Ectodermal cell (in vitro differentiated cells): ENCODE data around the gene PFKFB2.

Source experiments
- H3K27ac ChIP-seq: 2 replicates; pipeline ENCODE4 v1.7.0; 2013; ENCODE audit warnings: mild to moderate bottlenecking, low read depth, low read length; ENCODE audit not compliant: insufficient read depth, poor library complexity, severe bottlenecking
- H3K27me3 ChIP-seq: 2 replicates; pipeline ENCODE4 v1.7.0; 2013; ENCODE audit warnings: mild to moderate bottlenecking, low read length; ENCODE audit not compliant: insufficient read depth, control insufficient read depth, poor library complexity, severe bottlenecking
- H3K36me3 ChIP-seq: one replicate; pipeline ENCODE4 v1.7.0; 2013; ENCODE audit warnings: low read length; ENCODE audit not compliant: control insufficient read depth, insufficient read depth
- H3K4me1 ChIP-seq: one replicate; pipeline ENCODE4 v1.7.0; 2013; ENCODE audit warnings: low read length; ENCODE audit not compliant: control insufficient read depth, insufficient read depth
- H3K4me3 ChIP-seq: 2 replicates; pipeline ENCODE4 v1.7.0; 2013; ENCODE audit warnings: low read depth, low read length, control low read depth; ENCODE audit not compliant: insufficient read depth
- H3K9me3 ChIP-seq: 2 replicates; pipeline ENCODE4 v1.7.0; 2013; ENCODE audit warnings: mild to moderate bottlenecking, low read length, moderate library complexity; ENCODE audit not compliant: control insufficient read depth
- WGBS, 2 experiments: methylation state at CpG; one replicate each; pipeline ENCODE4 v1.1.7; 2013; ENCODE audit warnings: missing lambda C conversion rate in 2 of 2; 5-methylcytosine and 5-hydroxymethylcytosine counted together

PFKFB2 gene

DNA sequence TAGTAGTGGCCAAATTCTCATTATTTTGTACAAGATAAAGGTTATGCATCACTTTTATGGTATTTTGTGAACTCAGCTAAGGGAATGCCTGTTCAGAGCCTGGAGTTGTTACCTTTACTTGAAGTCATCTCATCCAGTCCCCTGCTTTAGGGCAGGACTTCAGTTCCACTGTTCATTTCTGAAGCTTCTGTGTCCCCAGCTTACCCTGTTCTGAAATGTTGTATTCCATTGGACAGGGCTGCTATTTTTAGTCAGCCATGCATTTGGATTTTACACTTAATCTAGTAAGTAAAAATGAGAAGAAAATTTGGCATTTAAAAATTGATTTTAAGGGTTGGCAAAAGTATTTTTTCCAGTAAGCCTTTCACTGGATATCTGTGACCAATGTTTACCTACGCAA is 23.9 kb downstream of the PFKFB2 start:
- no peak overlapping the region for H3K4me3 ChIP-seq
- no peaks in the 10 kb centered on the region for H3K36me3 ChIP-seq
- 100% methylated on average over 1 of the region's 1 CpG for WGBS, 2 experiments
- no peaks in the 10 kb centered on the region for H3K4me1 ChIP-seq
- H3K27ac ChIP-seq, result no peak overlapping the region
- H3K27me3 ChIP-seq, result no peaks in the 10 kb centered on the region
- H3K9me3 ChIP-seq, result no peaks in the 10 kb centered on the region

DNA sequence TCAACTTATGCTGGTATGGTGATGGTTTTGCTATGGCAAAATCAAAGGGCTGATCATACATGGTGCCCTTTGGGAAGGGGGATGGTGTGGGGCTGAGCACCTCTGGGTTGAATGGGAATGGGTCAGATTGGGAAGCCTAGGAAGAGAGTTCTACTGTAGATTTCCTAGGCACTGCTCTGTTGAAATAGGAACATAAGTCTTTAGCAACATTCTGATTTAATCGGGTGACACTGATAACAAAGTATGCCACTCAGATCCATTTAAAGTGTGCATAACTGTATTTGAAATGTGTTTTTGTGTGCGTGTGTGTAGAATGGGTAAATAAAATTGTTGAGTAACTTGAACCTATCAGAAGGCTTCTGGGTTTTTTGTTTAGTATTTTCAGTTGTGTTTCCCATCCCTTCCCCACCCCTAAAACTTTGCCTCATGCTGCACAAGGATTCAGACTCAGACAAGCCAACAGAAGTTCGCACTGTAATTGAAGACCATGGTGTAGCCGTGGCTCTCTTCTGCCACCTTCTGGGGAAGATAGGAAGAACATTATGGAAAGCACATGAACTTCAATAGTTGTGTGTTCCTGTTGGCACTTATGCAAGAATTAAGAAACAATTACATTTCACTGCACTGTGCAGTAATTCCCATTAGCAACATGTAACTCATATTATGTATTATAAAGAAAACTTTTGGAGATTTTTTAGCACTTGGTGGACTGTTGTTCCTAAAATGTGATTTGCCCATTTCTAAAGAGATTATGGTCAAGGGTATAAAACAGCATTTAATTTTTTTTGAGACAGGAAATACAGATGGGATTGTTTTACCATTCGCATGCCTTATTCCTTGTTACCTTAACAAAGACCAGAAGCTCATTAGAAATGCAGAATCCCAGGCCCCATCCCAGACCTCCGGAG is 24.6 kb downstream of the PFKFB2 start:
- Histone ChIP-seq H3K27me3 (no peaks in the 10 kb centered on the region), H3K4me1 (no peaks in the 10 kb centered on the region), H3K9me3 (no peaks in the 10 kb centered on the region), H3K27ac (no peak overlapping the region), H3K36me3 (no peaks in the 10 kb centered on the region), H3K4me3 (no peak overlapping the region)
- WGBS, 2 experiments, result 56% methylated on average over 6 of the region's 6 CpGs

DNA sequence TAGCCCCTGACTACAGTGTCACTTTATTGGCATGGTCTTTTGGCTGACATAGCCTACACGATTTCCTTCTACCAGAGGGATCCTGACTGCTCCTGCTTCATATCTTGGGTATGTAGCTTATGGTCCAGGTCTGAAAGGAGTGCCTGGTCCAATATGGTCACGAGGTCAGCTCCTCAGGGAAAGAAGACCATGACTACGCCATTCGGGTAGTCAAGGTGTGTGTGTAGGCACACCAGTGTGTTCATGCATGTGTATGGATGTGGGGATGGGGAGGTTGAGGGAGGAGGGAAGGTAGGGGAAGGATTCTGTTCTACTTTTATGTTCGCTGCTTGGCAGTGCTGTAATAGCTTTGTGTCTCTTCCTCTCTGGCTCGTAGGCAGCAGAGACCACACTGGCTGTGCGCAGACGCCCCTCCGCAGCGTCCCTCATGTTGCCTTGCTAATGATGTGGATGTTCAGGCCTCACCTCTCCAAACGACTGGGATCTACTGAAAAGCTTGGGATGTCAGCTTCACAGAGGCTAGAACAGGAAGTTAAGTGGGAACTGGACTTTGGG is 25.6 kb downstream of the PFKFB2 start:
- H3K36me3 ChIP-seq, result no peaks in the 10 kb centered on the region
- H3K9me3 ChIP-seq, result no peaks in the 10 kb centered on the region
- no peaks in the 10 kb centered on the region for H3K27me3 ChIP-seq
- no peaks in the 10 kb centered on the region for H3K4me1 ChIP-seq
- 89 to 90% methylated on average over 11 of the region's 11 CpGs for WGBS, 2 experiments
- no peak overlapping the region for H3K4me3 ChIP-seq
- no peak overlapping the region for H3K27ac ChIP-seq

DNA sequence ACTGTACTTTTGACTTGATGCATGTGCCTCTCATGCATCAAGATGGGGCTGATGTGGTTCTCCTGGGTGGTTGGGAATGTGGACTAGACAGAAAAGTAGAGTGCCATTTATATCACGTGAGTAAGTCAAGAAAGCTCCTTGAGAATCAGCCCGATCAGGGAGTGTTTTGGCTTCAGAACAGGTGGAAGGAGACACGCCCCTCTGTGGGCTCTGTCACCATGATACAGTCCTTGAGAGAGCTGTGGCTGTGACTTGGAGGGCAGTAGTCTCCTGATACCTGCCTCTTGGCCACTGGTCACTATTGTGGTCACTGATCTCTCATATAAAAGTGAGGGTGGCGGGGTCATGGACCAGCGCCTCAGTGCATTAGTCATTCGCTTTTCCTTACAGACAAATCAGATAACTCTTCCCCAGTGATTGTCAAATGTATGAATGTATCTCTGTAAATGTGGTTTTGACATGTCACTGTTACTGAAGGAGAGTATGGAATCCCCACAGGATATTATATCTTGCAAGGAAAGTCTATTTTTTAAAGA is 26.7 kb downstream of the PFKFB2 start:
- 93 to 96% methylated on average over 6 of the region's 6 CpGs for WGBS, 2 experiments
- H3K27ac ChIP-seq, result no peak overlapping the region

DNA sequence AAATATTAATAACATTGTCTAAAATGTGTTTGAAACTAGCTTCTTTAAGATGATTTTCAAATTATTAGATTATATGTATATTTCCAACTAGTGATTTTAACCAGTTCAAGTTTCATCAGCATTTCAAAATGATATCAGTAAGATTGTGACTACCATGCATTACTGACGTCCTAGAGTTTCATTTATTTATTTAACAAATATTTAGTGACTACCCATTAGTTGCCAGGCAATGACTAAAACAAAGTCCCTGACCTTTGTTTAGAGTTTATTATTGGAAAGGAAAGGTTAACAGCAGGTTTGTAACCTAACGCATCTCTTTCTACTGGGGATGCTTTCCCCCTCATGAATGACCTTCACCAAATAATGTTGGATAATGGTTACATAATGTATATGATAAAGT is 28.0 kb downstream of the PFKFB2 start:
- Histone ChIP-seq H3K27ac (no peak overlapping the region), H3K4me3 (no peak overlapping the region), H3K36me3 (no peaks in the 10 kb centered on the region), H3K4me1 (no peaks in the 10 kb centered on the region), H3K27me3 (no peaks in the 10 kb centered on the region), H3K9me3 (no peaks in the 10 kb centered on the region)
- 90% methylated on average over 2 of the region's 2 CpGs; no CpG with 5 or more reads in 1 of the 2 experiments for WGBS, 2 experiments

More for the DNA sequence above, 26.7 kb downstream of the PFKFB2 start:
- no peaks in the 10 kb centered on the region for H3K27me3 ChIP-seq
- H3K9me3 ChIP-seq, result no peaks in the 10 kb centered on the region
- no peaks in the 10 kb centered on the region for H3K4me1 ChIP-seq
- H3K36me3 ChIP-seq, result no peaks in the 10 kb centered on the region
- H3K4me3 ChIP-seq, result no peak overlapping the region

DNA sequence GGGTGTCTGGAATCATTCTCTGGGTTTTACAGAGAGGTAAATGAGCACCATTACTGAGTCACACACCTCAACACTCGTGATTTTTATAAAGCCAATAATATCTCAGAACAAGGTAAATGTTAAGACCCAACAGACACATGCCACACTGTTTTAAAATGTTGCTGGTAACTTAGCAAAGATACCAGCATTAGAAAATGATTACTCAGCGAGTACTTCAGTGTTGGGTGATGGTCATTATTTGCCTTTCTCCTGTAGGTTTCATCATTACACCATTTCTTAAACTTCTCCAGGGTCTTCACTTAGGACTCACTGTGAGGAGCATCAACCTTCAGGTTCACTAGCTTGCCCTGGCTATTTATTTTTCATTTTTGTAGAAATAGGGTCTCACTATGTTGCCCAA is 28.7 kb downstream of the PFKFB2 start:
- Histone ChIP-seq H3K4me3 (no peak overlapping the region), H3K27ac (no peak overlapping the region), H3K27me3 (no peaks in the 10 kb centered on the region), H3K4me1 (no peaks in the 10 kb centered on the region), H3K9me3 (no peaks in the 10 kb centered on the region), H3K36me3 (no peaks in the 10 kb centered on the region)
- 98 to 100% methylated on average over 1 to 2 of the region's 2 CpGs for WGBS, 2 experiments

DNA sequence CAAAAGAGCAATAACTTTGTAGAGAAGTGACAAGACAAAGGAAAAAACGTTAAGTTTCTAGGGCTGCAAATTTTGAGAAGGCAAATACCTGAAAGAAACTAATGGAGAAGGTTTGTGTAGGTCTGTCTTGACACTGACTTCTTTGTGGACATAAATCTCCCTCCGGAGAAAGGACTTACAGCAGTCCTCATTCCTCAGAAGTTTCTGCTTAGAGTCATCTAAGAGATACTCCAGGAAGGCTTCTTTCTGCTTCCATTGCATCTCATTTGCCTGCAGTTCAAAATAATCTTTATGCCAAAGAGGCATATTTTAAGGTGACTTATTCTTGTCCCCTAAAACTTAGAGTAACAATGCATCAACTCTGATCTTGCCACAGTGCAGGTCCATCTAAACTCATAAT is 31.2 kb downstream of the PFKFB2 start:
- 72 to 79% methylated on average over 2 of the region's 2 CpGs for WGBS, 2 experiments
- no peaks in the 10 kb centered on the region for H3K4me1 ChIP-seq

DNA sequence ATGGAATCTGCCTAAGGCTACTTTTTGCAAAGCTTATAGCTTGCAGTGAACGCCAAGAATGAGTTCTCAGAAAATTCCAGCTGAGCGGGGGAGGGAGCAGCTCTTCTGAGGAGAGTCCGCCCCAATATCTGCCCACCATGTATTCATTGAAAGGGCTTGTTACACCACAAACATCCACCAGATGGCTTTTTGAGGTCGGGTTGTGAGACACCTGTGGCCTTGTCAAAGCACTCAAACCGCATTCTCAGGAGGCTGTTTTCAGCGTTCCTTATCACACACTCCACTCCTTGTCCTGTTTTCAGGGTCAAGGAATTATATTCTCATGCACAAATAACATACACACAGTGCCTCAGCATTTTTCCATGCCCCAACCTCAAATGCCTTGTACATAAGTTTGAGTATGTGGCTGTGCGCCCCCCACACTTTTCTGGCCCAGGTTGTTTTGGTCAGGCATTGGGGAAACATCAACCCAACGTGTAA is 31.7 kb downstream of the PFKFB2 start:
- H3K4me1 ChIP-seq, result no peaks in the 10 kb centered on the region
- 32 to 36% methylated on average over 8 of the region's 8 CpGs for WGBS, 2 experiments
- H3K27ac ChIP-seq, result no peak overlapping the region
- H3K36me3 ChIP-seq, result no peaks in the 10 kb centered on the region
- no peaks in the 10 kb centered on the region for H3K27me3 ChIP-seq
- H3K9me3 ChIP-seq, result no peaks in the 10 kb centered on the region
- H3K4me3 ChIP-seq, result no peak overlapping the region

More for the DNA sequence above, 31.2 kb downstream of the PFKFB2 start:
- Histone ChIP-seq H3K27ac (no peak overlapping the region), H3K27me3 (no peaks in the 10 kb centered on the region), H3K9me3 (no peaks in the 10 kb centered on the region), H3K4me3 (no peak overlapping the region), H3K36me3 (no peaks in the 10 kb centered on the region)

DNA sequence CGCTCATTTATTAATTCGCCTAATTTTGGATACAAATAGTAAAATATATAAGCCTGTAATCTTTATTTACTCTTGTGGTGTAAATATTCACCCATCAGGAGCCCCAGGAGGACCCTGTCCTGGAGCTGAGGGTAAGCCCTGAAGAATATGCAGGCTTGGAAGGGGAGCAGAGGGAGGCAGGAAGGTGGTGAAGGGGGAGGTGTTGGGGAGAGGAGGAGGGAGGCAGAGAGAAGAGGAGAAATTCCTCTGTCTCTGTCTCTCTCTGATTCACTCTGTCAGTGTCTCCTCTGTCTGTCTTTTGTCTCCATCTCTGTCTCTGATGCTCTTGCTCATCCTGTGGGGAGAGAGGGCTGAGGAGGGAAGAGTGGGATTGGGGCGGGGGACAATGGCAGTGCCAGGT is 32.8 kb downstream of the PFKFB2 start:
- Histone ChIP-seq H3K4me1 (no peaks in the 10 kb centered on the region), H3K36me3 (no peaks in the 10 kb centered on the region), H3K27me3 (no peaks in the 10 kb centered on the region), H3K27ac (no peak overlapping the region), H3K9me3 (no peaks in the 10 kb centered on the region), H3K4me3 (no peak overlapping the region)
- 73% methylated on average over 3 of the region's 3 CpGs; no CpG with 5 or more reads in 1 of the 2 experiments for WGBS, 2 experiments

DNA sequence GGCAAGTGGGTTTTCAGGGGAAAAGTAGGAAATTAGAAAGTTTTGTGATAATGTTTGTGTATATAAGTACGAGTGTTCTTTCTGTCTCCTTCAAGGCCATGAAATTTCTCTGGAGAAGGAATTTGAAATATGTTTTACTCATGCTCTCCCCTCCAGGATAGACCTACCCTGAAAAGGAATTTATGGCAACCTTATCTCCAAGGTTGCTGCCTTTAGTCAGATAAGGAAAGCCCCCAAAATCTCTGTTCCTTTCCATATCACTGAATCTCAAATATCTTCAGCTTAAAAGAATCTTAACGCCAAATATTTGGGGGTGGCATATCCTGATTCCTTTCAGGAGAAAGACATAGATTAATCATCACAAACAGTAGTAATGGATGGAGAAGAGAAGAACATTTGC is 35.1 kb downstream of the PFKFB2 start:
- WGBS, 2 experiments, result 88 to 93% methylated on average over 1 to 2 of the region's 2 CpGs
- no peaks in the 10 kb centered on the region for H3K36me3 ChIP-seq
- no peaks in the 10 kb centered on the region for H3K27me3 ChIP-seq
- H3K4me3 ChIP-seq, result no peak overlapping the region
- no peaks in the 10 kb centered on the region for H3K9me3 ChIP-seq
- H3K4me1 ChIP-seq, result no peaks in the 10 kb centered on the region
- no peak overlapping the region for H3K27ac ChIP-seq
